ENCODE measurements around the gene TACO1.

DNA sequence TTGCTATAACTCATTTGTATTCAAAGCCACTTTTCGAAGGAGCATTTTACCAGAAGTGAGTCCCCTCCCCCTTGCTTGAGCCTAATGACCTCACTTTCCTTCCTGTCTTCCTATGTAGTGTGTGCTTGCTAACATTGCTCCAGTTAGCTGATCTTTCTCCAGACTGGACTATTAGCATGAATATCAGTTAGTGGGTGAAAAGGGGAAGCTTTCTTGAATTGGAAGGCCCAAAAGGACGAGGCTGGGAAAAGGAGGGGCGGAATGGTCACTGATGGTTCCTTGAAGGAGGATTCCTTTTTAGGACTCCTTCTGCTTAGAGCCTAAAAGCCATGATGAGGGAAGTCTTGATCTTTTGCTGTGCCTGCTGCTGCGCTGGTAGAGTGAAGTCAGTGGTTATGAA is 33.5 kb downstream of the TACO1 start:
- TF ChIP-seq, protein P1, sequence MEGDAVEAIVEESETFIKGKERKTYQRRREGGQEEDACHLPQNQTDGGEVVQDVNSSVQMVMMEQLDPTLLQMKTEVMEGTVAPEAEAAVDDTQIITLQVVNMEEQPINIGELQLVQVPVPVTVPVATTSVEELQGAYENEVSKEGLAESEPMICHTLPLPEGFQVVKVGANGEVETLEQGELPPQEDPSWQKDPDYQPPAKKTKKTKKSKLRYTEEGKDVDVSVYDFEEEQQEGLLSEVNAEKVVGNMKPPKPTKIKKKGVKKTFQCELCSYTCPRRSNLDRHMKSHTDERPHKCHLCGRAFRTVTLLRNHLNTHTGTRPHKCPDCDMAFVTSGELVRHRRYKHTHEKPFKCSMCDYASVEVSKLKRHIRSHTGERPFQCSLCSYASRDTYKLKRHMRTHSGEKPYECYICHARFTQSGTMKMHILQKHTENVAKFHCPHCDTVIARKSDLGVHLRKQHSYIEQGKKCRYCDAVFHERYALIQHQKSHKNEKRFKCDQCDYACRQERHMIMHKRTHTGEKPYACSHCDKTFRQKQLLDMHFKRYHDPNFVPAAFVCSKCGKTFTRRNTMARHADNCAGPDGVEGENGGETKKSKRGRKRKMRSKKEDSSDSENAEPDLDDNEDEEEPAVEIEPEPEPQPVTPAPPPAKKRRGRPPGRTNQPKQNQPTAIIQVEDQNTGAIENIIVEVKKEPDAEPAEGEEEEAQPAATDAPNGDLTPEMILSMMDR (IDR thresholded peaks at IDR 0.05; ENCODE audit: extremely low read depth in 1 of 2, insufficient read depth in 1 of 2, low read depth in 1 of 2, low read length in 2 of 2): no peak
- no peak for TF ChIP-seq POLR2AphosphoS5 (IDR thresholded peaks at IDR 0.05; ENCODE audit: insufficient read depth, low read depth, low read length)
- no peak for TF ChIP-seq POLR2A (IDR thresholded peaks at IDR 0.05; ENCODE audit: low read depth, low read length)
- TF ChIP-seq, protein P2, sequence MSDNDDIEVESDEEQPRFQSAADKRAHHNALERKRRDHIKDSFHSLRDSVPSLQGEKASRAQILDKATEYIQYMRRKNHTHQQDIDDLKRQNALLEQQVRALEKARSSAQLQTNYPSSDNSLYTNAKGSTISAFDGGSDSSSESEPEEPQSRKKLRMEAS (IDR thresholded peaks at IDR 0.05; ENCODE audit: insufficient read depth, insufficient read length): no peak
- TF ChIP-seq GATA2 (IDR thresholded peaks at IDR 0.05; ENCODE audit: insufficient read depth, insufficient read length, low read depth, low read length): no peak
